HG03521 (cell line): ENCODE measurements around the gene LSM3.

Experiments used
- ATAC-seq: cut with Tn5 transposase; IDR thresholded peaks from one replicate; pipeline ENCODE4 v1.9.1; 2021; ENCODE audit warnings: mild to moderate bottlenecking, moderate library complexity; ENCODE audit not compliant: unreplicated experiment

The LSM3 gene

DNA sequence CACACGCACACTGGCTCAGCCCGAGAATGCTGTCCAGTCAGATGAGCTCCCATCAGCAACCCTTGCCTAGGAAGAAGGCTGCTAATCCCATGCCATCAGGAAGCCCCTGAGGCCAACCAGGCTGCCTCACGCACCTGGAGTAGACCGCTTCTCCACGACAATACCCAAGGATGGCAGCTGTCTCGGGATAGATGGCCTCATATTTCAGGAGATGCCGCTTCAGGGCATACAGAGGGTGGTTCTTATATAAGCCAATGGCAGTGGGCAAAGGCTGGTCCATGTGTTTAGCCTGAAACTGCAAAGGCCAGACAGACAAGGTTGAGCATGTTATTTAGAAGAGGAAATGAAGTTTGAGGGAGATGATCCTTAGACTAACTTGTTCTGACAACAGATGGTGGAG lies 22.4 kb upstream of the LSM3 start:
- no peak for ATAC-seq

GRCh38 chr3:14156843-14157561 lies 21.6 kb upstream of the LSM3 start:
- ATAC-seq = no peak

GRCh38 chr3:14157951-14158350 lies 20.7 kb upstream of the LSM3 start:
- no peak for ATAC-seq

- ATAC-seq = no peak
Measured at GRCh38 chr3:14158370-14158769, 20.2 kb upstream of the LSM3 start.

DNA sequence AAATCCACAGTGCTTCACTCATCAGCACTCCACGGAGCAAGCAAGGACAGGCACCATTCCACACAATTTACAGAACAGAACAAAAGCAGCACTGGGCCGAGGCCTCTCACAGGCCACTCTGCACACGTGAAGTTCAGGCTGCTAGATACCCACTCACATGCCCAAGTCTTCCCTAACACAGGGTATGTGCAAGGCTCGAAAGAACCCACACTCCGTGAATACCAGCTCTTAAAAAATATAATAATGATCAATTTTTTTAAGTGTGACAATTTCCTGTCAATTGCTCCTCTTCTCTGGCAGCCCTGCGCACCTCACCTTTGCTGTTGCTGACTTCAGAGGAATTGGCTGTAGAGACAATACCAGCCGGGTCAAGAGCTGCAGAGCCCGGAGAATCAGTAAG lies 19.2 kb upstream of the LSM3 start:
- ATAC-seq = no peak

GRCh38 chr3:14161282-14161681 lies 17.3 kb upstream of the LSM3 start:
- ATAC-seq = no peak

- no peak for ATAC-seq
Measured at GRCh38 chr3:14162178-14162577, 16.4 kb upstream of the LSM3 start.

- ATAC-seq = no peak
Measured at GRCh38 chr3:14166877-14167603, 11.6 kb upstream of the LSM3 start.

- no peak for ATAC-seq
Measured at GRCh38 chr3:14169435-14169834, 9.2 kb upstream of the LSM3 start.

DNA sequence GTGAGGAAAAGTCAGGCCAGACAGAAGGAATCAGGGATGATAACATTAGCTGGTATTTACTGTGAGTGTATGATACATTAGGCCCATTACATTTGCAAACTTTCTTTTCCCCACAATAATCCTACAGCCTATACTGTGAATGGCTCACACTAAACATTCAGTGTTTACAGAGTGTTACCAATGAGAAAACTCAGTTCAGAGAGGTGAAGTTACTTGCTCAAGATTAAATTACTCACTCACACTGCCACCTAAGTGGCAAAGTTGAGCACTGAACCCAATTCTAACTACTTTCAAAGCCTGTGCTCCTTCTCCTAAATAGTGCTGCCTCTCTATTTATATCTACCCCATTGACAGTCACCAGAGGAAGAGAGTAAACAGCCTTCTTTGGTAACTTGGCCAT lies 8.7 kb upstream of the LSM3 start:
- no peak for ATAC-seq

GRCh38 chr3:14170531-14171159 lies 8.0 kb upstream of the LSM3 start:
- ATAC-seq = no peak

- ATAC-seq = no peak
Measured at GRCh38 chr3:14172496-14172895, 6.1 kb upstream of the LSM3 start.

DNA sequence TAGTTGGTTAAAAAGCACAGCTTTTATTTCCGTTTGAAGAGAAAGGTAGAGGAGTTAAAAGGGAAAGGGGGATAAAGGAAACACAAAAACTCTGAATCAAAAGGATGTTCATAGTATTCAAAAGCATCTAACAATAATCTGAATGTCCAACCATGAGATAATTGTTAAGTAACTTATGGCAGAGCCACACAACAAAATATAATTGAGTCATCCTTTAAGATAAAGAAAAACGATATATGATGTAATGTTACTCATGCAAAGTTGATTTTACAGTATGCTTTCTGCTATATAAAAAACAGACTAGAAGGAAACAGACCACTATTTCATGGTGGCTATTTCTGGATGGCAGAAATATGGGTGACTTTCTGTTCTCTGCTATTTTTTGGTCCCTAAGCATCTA lies 4.1 kb upstream of the LSM3 start:
- ATAC-seq = no peak

GRCh38 chr3:14175383-14176037 lies 3.1 kb upstream of the LSM3 start:
- no peak for ATAC-seq

GRCh38 chr3:14177580-14178246 lies 904 bp upstream of the LSM3 start:
- no peak for ATAC-seq

DNA sequence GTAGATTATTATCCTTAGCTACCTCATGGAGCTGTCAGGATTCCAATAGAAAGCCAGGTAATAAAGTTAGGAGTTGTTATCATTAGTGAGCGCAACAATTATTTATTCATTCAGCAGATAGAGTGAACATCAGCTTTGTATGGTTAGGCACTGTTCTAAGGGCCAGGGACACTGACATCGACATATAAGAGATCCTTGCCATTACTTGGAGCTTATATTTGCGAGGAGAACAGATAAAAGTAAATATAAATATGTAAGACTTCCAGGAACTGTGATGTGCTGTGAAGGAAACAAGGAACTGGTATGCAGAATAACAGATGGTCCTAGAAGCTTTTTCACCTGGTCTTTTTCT lies 473 bp downstream of the LSM3 start:
- no peak for ATAC-seq

DNA sequence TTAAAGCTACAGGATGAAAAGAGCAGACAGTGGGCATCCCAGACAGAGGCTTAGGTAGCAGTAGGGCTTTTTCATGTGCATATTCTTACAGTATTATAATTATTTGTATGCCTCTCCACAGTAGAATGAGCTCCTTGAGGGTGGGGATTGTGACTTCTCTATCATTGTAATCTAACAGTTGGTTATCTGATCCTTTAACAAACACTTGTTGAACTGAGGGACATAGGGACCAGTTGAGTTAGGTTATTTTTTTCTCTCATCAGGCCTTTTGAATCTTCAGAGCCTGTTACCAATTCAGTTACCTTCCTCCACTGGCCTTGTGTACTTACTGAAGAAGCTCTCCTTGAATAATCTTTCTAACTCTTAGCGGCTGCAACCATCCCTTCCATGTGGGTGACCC lies 1.2 kb downstream of the LSM3 start:
- no peak for ATAC-seq

DNA sequence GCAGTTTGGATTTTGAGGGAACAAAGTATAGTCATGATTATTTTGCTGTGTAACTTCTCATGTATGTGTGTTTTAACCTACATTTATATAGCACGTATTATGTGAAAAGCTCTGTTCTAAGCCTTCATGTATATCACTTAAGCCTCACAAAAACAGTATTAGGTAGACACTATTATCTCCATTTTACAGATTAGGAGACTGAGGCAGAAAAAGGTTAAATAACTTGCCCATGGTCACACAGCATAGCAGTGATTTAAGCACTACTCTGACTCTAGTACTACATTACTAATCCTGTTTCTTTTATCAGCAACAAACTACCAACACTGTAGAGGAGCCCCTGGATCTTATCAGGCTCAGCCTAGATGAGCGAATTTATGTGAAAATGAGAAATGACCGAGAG lies 2.6 kb downstream of the LSM3 start:
- ATAC-seq = no peak

DNA sequence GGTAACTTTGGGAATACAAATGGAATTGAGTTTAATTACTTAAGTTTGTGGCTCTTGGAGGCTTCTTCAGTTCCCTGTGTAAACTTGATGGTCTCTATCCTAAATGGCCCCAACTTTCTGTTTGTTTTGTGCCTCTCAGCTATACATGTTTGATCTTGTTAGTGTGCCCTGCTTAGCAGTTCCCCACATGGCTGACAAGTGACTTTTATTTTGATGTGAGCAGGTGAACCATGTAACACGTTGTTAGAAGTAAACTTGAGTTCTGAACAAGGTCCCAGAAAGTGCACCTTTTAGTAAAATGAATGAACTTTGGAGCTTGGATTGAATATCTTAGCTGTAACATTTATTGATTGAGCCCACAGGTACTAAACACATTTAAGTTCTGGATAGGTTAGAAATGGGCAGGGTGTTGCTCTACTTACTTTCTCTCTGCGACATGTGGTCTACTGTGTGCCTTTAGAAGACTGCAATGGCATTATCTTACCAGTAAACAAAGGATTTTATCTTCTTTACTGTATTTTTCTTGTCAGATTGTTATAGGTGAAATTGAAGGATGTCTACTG lies 4.5 kb downstream of the LSM3 start:
- ATAC-seq = no peak

- no peak for ATAC-seq
Measured at GRCh38 chr3:14186854-14187458, 8.3 kb downstream of the LSM3 start.
